ENCODE data around the gene SF1.

The SF1 gene

GRCh38 chr11:64728757-64729365 is 49.5 kb downstream of the SF1 start:
- ATAC-seq (replicated peaks), result no peak

GRCh38 chr11:64726867-64727530 is 51.3 kb downstream of the SF1 start:
- Mint-ChIP-seq H3K9me3 (no peaks in the 10 kb centered on the region), H3K4me1 (peaks cover 21 to 36% of the 10 kb centered on the region in 2 donors), H3K36me3 (peaks cover 5 to 6% of the 10 kb centered on the region in 2 donors), H3K4me3 (no peak overlapping the region), H3K27ac (no peak overlapping the region), H3K27me3 (peaks cover 7 to 10% of the 10 kb centered on the region in 2 donors)
- DNase-seq, result no peak
- no peak for ATAC-seq (replicated peaks)

More at GRCh38 chr11:64728757-64729365, 49.5 kb downstream of the SF1 start:
- no peak overlapping the region for H3K4me3 Mint-ChIP-seq
- no peak overlapping the region for H3K27ac Mint-ChIP-seq
- H3K4me1 Mint-ChIP-seq, result peaks cover 19 to 30% of the 10 kb centered on the region in 2 donors
- peaks cover 5 to 6% of the 10 kb centered on the region in 2 donors for H3K36me3 Mint-ChIP-seq
- H3K9me3 Mint-ChIP-seq, result no peaks in the 10 kb centered on the region
- no peak for DNase-seq
- no peaks in the 10 kb centered on the region for H3K27me3 Mint-ChIP-seq

GRCh38 chr11:64726211-64726641 is 52.1 kb downstream of the SF1 start:
- Mint-ChIP-seq H3K36me3 (peaks cover 5 to 6% of the 10 kb centered on the region in 2 donors), H3K27ac (no peak overlapping the region), H3K27me3 (peaks cover 11 to 13% of the 10 kb centered on the region in 2 donors), H3K4me1 (peaks cover 21 to 38% of the 10 kb centered on the region in 2 donors), H3K4me3 (no peak overlapping the region), H3K9me3 (no peaks in the 10 kb centered on the region)
- DNase-seq (no peak), ATAC-seq (replicated peaks) (no peak)

- H3K4me1 Mint-ChIP-seq, result peaks cover 21 to 38% of the 10 kb centered on the region in 2 donors
- no peak for ATAC-seq (replicated peaks)
- no peaks in the 10 kb centered on the region for H3K9me3 Mint-ChIP-seq
- H3K27me3 Mint-ChIP-seq, result peaks cover 23 to 25% of the 10 kb centered on the region in 2 donors
- peak overlapping the region; percentile 72 for H3K27ac Mint-ChIP-seq
- H3K4me3 Mint-ChIP-seq, result no peak overlapping the region
- H3K36me3 Mint-ChIP-seq, result peaks cover 5 to 6% of the 10 kb centered on the region in 2 donors
- DNase-seq, result no peak
These were observed 53.3 kb downstream of the SF1 start for GRCh38 chr11:64724863-64725532.

- peak overlapping the region; percentile 91 for H3K27ac Mint-ChIP-seq
- peak; percentile 60 to 64 for ATAC-seq (replicated peaks)
- no peak for DNase-seq
- H3K4me3 Mint-ChIP-seq, result peak overlapping the region; percentile 85 to 87
- H3K27me3 Mint-ChIP-seq, result peaks cover 25 to 27% of the 10 kb centered on the region in 2 donors
- peaks cover 5 to 6% of the 10 kb centered on the region in 2 donors for H3K36me3 Mint-ChIP-seq
- no peaks in the 10 kb centered on the region for H3K9me3 Mint-ChIP-seq
- H3K4me1 Mint-ChIP-seq, result peaks cover 21 to 38% of the 10 kb centered on the region in 2 donors
These were observed 54.2 kb downstream of the SF1 start for GRCh38 chr11:64723907-64724862.

GRCh38 chr11:64723117-64723906 is 55.0 kb downstream of the SF1 start, which contains the start of gene NRXN2:
Gene NRXN2 (minus strand): TSS chr11:64723197. CDS start chr11:64713699, 9,498 bp downstream.
- peaks cover 21 to 38% of the 10 kb centered on the region in 2 donors for H3K4me1 Mint-ChIP-seq
- H3K27me3 Mint-ChIP-seq, result peaks cover 29 to 31% of the 10 kb centered on the region in 2 donors
- DNase-seq (peak; percentile 86), ATAC-seq (replicated peaks) (peak; percentile 90 to 92)
- peak within 1 kb of the TSS; percentile 85 to 87 for H3K4me3 Mint-ChIP-seq
- no peaks in the 10 kb centered on the region for H3K9me3 Mint-ChIP-seq
- H3K27ac Mint-ChIP-seq, result peak within 1 kb of the TSS; percentile 91
- peaks cover 0 to 4% of the 10 kb centered on the region in 2 donors for H3K36me3 Mint-ChIP-seq

GRCh38 chr11:64722141-64723065 is 55.9 kb downstream of the SF1 start:
- Mint-ChIP-seq H3K36me3 (no peaks in the 10 kb centered on the region), H3K4me3 (peak overlapping the region; percentile 37 to 52), H3K27me3 (peaks cover 35 to 38% of the 10 kb centered on the region in 2 donors), H3K27ac (peak overlapping the region; percentile 32), H3K9me3 (no peaks in the 10 kb centered on the region), H3K4me1 (peaks cover 19 to 34% of the 10 kb centered on the region in 2 donors)
- no peak for DNase-seq
- ATAC-seq (replicated peaks), result no peak

- H3K27me3 Mint-ChIP-seq, result peaks cover 46 to 47% of the 10 kb centered on the region in 2 donors
- peaks cover 22 to 34% of the 10 kb centered on the region in 2 donors for H3K4me1 Mint-ChIP-seq
- no peak overlapping the region for H3K4me3 Mint-ChIP-seq
- no peaks in the 10 kb centered on the region for H3K36me3 Mint-ChIP-seq
- DNase-seq (no peak), ATAC-seq (replicated peaks) (no peak)
- no peaks in the 10 kb centered on the region for H3K9me3 Mint-ChIP-seq
- no peak overlapping the region for H3K27ac Mint-ChIP-seq
These were observed 57.0 kb downstream of the SF1 start for GRCh38 chr11:64721359-64721699.

- peaks cover 25 to 34% of the 10 kb centered on the region in 2 donors for H3K4me1 Mint-ChIP-seq
- H3K27ac Mint-ChIP-seq, result no peak overlapping the region
- H3K4me3 Mint-ChIP-seq, result no peak overlapping the region
- no peaks in the 10 kb centered on the region for H3K36me3 Mint-ChIP-seq
- no peaks in the 10 kb centered on the region for H3K9me3 Mint-ChIP-seq
- DNase-seq (no peak), ATAC-seq (replicated peaks) (no peak)
- H3K27me3 Mint-ChIP-seq, result peaks cover 51 to 53% of the 10 kb centered on the region in 2 donors
These were observed 57.5 kb downstream of the SF1 start for GRCh38 chr11:64720640-64721358.

- no peak for DNase-seq
- peaks cover 57 to 59% of the 10 kb centered on the region in 2 donors for H3K27me3 Mint-ChIP-seq
- no peak overlapping the region for H3K27ac Mint-ChIP-seq
- no peak for ATAC-seq (replicated peaks)
- H3K4me3 Mint-ChIP-seq, result no peak overlapping the region
- no peaks in the 10 kb centered on the region for H3K36me3 Mint-ChIP-seq
- H3K4me1 Mint-ChIP-seq, result peaks cover 25 to 32% of the 10 kb centered on the region in 2 donors
- H3K9me3 Mint-ChIP-seq, result no peaks in the 10 kb centered on the region
These were observed 58.2 kb downstream of the SF1 start for GRCh38 chr11:64720167-64720566.

GRCh38 chr11:64719406-64719805 is 58.9 kb downstream of the SF1 start:
- H3K9me3 Mint-ChIP-seq, result no peaks in the 10 kb centered on the region
- no peaks in the 10 kb centered on the region for H3K36me3 Mint-ChIP-seq

GRCh38 chr11:64718780-64719124 is 59.6 kb downstream of the SF1 start:
- Mint-ChIP-seq H3K4me1 (peaks cover 25 to 32% of the 10 kb centered on the region in 2 donors), H3K36me3 (no peaks in the 10 kb centered on the region), H3K27me3 (peaks cover 71 to 73% of the 10 kb centered on the region in 2 donors), H3K27ac (no peak overlapping the region), H3K9me3 (no peaks in the 10 kb centered on the region), H3K4me3 (no peak overlapping the region)
- DNase-seq, result no peak
- ATAC-seq (replicated peaks), result no peak

More at GRCh38 chr11:64719406-64719805, 58.9 kb downstream of the SF1 start:
- DNase-seq (no peak), ATAC-seq (replicated peaks) (no peak)
- H3K27ac Mint-ChIP-seq, result no peak overlapping the region
- H3K27me3 Mint-ChIP-seq, result peaks cover 65 to 67% of the 10 kb centered on the region in 2 donors
- H3K4me1 Mint-ChIP-seq, result peaks cover 27 to 32% of the 10 kb centered on the region in 2 donors
- no peak overlapping the region for H3K4me3 Mint-ChIP-seq
